ENCODE results near the gene LPO. TPM values are rescaled to one million over a fixed set of nuclear protein-coding genes. Genes with fewer than 3 reads are reported as not detected.

The LPO gene
- total RNA-seq, 1 experiment from 2014 or later: 0.20 TPM

GRCh38 chr17:58239987-58240386 is 1.6 kb downstream of the LPO start (continued):
- TF ChIP-seq ZNF532 (CRISPR knock-in tag; IDR thresholded peaks at IDR 0.05; ENCODE audit: borderline replicate concordance) (no peak), ESRRA (CRISPR knock-in tag; IDR thresholded peaks at IDR 0.05; ENCODE audit: borderline replicate concordance) (no peak), HMGA2 (CRISPR knock-in tag; IDR thresholded peaks at IDR 0.05) (no peak)

- H3K36me3 Mint-ChIP-seq: no peaks in the 10 kb centered on the region
- H3K9me3 Mint-ChIP-seq: no peaks in the 10 kb centered on the region
- no peak overlapping the region for H3K4me3 Mint-ChIP-seq
- peaks cover 4% of the 10 kb centered on the region; the same call in 1 of the 2 replicates for H3K4me1 Mint-ChIP-seq
- TF ChIP-seq USF1 (CRISPR knock-in tag; IDR thresholded peaks at IDR 0.05) (no peak), ELF4 (CRISPR knock-in tag; IDR thresholded peaks at IDR 0.05; ENCODE audit: low read depth) (no peak)
- DNase-seq (ENCODE audit: low spot score) (peak; percentile 50), ATAC-seq (peak; percentile 83)
- ChIA-PET CTCF (interaction anchor here (0.7 to 1.4 kb wide), 4 partner anchors 10 to 175 kb away, joined by 3 to 4 read pairs (median 4); partner anchors contain the start of gene RNF43), POLR2A (no interaction called here)
- peaks cover 87% of the 10 kb centered on the region for H3K27me3 Mint-ChIP-seq (ENCODE audit: low read depth)
- no peak overlapping the region for H3K27ac Mint-ChIP-seq
Measured at GRCh38 chr17:58242171-58242784, 3.9 kb downstream of the LPO start.

GRCh38 chr17:58244963-58245362 is 6.6 kb downstream of the LPO start:
- H3K4me1 Mint-ChIP-seq: peaks cover 11% of the 10 kb centered on the region
- DNase-seq (ENCODE audit: low spot score) (no peak), ATAC-seq (no peak)
- ChIA-PET POLR2A (no interaction called here), CTCF (interaction anchor here (1.0 to 1.2 kb wide), 2 partner anchors 27 to 45 kb away, joined by 3 to 6 read pairs; partner anchors contain the start of gene MKS1)
- H3K4me3 Mint-ChIP-seq: no peak overlapping the region
- peaks cover under 1% of the 10 kb centered on the region for H3K9me3 Mint-ChIP-seq
- H3K36me3 Mint-ChIP-seq: peaks cover under 1% of the 10 kb centered on the region; the same call in 1 of the 2 replicates
- peaks cover 89% of the 10 kb centered on the region for H3K27me3 Mint-ChIP-seq (ENCODE audit: low read depth)
- H3K27ac Mint-ChIP-seq: no peak overlapping the region
- TF ChIP-seq E2F1 (CRISPR knock-in tag; IDR thresholded peaks at IDR 0.05) (no peak), ATF6 (CRISPR knock-in tag; IDR thresholded peaks at IDR 0.05) (no peak), AFF4 (CRISPR knock-in tag; IDR thresholded peaks at IDR 0.05; ENCODE audit: borderline replicate concordance) (no peak), HMGA2 (CRISPR knock-in tag; IDR thresholded peaks at IDR 0.05) (no peak), TEAD4 (CRISPR knock-in tag; IDR thresholded peaks at IDR 0.05) (no peak), HMGXB4 (CRISPR knock-in tag; IDR thresholded peaks at IDR 0.05) (no peak), MAX (CRISPR knock-in tag; IDR thresholded peaks at IDR 0.05) (no peak), CREB1 (CRISPR knock-in tag; IDR thresholded peaks at IDR 0.05) (no peak), ZNF232 (CRISPR knock-in tag; IDR thresholded peaks at IDR 0.05) (no peak), ETV6 (CRISPR knock-in tag; IDR thresholded peaks at IDR 0.05) (no peak), ZNF425 (CRISPR knock-in tag; conservative IDR thresholded peaks at IDR 0.05) (no peak)
